HG03354 (cell line): ENCODE measurements around the gene B3GNT3.

Experiments
- ATAC-seq: cut with Tn5 transposase; IDR thresholded peaks from one replicate; pipeline ENCODE4 v1.9.1; 2021; ENCODE audit warnings: mild to moderate bottlenecking; ENCODE audit not compliant: unreplicated experiment, poor library complexity, severe bottlenecking

Gene B3GNT3

DNA sequence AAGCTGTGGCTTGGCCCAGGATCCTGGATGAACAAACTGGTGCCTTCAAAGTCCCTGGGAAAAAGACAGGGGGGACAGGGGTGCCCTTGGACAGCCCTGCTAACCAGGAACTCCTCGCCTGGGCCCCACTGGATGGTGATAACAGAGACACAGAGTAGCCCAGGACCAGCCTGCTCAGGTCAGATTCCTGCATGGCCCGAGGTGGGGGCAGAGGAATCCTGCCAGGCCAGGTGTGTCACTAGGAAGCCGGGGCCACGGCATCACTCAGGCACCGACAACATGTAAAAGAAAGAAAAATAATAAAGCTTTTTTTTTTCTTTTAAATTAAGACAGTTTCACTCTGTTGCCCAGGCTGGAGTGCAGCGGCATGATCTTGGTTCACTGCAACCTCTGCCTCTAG is 59.1 kb downstream of the B3GNT3 start:
- no peak for ATAC-seq

- peak; percentile 33 for ATAC-seq
Observed at GRCh38 chr19:17855280-17856152, 60.6 kb downstream of the B3GNT3 start.

GRCh38 chr19:17859533-17860330 is 64.8 kb downstream of the B3GNT3 start, which contains the start of gene RPL18A:
Gene RPL18A (plus strand): TSS chr19:17859910. CDS start chr19:17859957, 47 bp downstream.
- ATAC-seq = peak; percentile 92

- ATAC-seq = no peak
Observed at GRCh38 chr19:17860331-17860992, 65.5 kb downstream of the B3GNT3 start.

- ATAC-seq = no peak
Observed at GRCh38 chr19:17860993-17861360, 66.0 kb downstream of the B3GNT3 start.

DNA sequence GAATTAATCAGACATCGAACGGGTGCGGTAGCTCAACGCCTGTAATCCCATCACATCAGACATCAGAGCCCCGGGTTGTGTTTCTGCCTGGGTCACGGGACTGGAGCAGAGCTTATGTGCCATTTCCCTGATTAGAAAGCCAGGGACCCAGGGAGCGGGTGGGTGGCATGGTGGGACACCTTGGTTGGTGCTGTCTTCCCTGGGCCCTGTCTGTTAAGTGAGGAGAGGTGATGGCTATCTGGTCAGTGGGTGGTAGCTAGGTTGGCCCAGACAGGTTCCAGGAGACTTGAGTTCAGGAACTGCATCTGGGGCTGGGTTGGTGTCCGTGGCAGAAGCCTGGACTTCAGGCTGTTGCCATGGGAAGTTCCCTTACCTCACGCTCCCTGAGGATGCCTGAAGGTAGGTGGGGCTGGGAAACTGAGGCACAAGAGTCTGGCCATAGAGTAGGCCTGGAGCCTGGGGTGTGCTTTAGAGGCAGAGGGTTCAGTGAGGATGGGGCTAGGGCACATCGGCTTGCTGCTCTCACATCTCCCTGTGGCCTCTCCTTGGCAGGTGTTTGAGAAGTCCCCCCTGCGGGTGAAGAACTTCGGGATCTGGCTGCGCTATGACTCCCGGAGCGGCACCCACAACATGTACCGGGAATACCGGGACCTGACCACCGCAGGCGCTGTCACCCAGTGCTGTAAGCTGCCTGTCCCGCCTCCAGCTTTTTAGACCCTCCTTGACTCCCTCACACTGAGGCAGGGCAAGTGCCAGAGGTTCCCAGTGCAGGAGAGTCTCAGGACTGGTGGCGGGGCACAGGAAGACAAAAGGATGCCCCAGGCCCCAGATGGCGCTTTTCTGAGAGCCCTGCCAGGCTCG is 66.8 kb downstream of the B3GNT3 start:
- no peak for ATAC-seq

DNA sequence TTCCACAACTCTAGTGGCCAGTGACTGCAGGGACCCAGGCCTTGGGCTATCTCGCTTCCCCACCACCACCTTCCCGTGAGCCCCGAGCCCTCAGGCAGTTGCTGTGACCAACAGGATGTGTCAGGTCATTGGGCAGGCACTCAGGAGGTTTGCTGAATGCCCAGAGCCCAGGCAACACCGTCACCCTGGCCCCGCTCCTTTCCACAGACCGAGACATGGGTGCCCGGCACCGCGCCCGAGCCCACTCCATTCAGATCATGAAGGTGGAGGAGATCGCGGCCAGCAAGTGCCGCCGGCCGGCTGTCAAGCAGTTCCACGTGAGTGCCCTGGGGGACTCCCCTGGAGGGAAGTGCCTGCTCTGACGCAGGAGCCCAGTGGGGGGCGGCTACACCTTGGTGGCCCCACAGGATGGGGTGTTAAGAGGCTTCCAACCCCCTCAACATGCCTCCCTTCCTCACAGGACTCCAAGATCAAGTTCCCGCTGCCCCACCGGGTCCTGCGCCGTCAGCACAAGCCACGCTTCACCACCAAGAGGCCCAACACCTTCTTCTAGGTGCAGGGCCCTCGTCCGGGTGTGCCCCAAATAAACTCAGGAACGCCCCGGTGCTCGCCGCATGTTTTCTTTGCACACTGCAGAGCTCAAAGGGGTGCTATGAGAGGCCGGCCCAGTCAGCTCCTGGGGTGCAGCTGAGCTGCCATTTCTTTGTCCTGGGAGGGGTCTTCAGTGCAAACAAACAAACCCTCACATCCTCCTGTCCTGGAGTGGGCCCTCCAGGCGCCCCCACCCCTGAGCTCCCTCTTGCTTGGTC is 68.0 kb downstream of the B3GNT3 start:
- ATAC-seq = no peak
